ENCODE results near the gene ATOSB. TPM values are rescaled to one million over a fixed set of nuclear protein-coding genes. Genes with fewer than 3 reads are reported as not detected.

Gene ATOSB
- total and polyA plus RNA-seq, 9 of the 15 experiments (the other 6 are each of a cell fraction or from before 2014, with no cell fraction given): 0.45 to 8.0 (median 4.2) TPM

GRCh38 chr9:35156781-35157180 is 41.1 kb upstream of the ATOSB start (continued):
- TF ChIP-seq MGA (IDR thresholded peaks at IDR 0.05) (no peak), ZNF609 (CRISPR knock-in tag; IDR thresholded peaks at IDR 0.05; ENCODE audit: borderline replicate concordance) (no peak), ZNF232 (CRISPR knock-in tag; IDR thresholded peaks at IDR 0.05) (no peak), BCOR (IDR thresholded peaks at IDR 0.05) (no peak), ARNT (IDR thresholded peaks at IDR 0.05) (no peak)
- TF ChIP-seq, protein P1, sequence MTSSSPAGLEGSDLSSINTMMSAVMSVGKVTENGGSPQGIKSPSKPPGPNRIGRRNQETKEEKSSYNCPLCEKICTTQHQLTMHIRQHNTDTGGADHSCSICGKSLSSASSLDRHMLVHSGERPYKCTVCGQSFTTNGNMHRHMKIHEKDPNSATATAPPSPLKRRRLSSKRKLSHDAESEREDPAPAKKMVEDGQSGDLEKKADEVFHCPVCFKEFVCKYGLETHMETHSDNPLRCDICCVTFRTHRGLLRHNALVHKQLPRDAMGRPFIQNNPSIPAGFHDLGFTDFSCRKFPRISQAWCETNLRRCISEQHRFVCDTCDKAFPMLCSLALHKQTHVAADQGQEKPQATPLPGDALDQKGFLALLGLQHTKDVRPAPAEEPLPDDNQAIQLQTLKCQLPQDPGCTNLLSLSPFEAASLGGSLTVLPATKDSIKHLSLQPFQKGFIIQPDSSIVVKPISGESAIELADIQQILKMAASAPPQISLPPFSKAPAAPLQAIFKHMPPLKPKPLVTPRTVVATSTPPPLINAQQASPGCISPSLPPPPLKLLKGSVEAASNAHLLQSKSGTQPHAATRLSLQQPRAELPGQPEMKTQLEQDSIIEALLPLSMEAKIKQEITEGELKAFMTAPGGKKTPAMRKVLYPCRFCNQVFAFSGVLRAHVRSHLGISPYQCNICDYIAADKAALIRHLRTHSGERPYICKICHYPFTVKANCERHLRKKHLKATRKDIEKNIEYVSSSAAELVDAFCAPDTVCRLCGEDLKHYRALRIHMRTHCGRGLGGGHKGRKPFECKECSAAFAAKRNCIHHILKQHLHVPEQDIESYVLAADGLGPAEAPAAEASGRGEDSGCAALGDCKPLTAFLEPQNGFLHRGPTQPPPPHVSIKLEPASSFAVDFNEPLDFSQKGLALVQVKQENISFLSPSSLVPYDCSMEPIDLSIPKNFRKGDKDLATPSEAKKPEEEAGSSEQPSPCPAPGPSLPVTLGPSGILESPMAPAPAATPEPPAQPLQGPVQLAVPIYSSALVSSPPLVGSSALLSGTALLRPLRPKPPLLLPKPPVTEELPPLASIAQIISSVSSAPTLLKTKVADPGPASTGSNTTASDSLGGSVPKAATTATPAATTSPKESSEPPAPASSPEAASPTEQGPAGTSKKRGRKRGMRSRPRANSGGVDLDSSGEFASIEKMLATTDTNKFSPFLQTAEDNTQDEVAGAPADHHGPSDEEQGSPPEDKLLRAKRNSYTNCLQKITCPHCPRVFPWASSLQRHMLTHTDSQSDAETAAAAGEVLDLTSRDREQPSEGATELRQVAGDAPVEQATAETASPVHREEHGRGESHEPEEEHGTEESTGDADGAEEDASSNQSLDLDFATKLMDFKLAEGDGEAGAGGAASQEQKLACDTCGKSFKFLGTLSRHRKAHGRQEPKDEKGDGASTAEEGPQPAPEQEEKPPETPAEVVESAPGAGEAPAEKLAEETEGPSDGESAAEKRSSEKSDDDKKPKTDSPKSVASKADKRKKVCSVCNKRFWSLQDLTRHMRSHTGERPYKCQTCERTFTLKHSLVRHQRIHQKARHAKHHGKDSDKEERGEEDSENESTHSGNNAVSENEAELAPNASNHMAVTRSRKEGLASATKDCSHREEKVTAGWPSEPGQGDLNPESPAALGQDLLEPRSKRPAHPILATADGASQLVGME (CRISPR knock-in tag; IDR thresholded peaks at IDR 0.05): no peak
